AG04449 (cell line): ENCODE measurements around the gene FOXL1.
A peak's percentile ranks its signal among the peaks of the same experiment; 100 is the strongest.

Experiments used
- CTCF ChIA-PET: fragments of 350-600 bp; formaldehyde crosslinking; extraction: SDS; loops from one replicate; lab custom pipeline; 2021; ENCODE audit warnings: antibody characterized with exemption; lab: Yijun Ruan, JAX
- POLR2A ChIA-PET: fragments of 400-600, 350-600 bp; formaldehyde crosslinking; extraction: SDS; loops from one replicate; lab custom pipeline; 2020; ENCODE audit warnings: antibody characterized with exemption, inconsistent platforms; lab: Yijun Ruan, JAX
- DNase-seq: peaks from one replicate; pipeline ENCODE4 v3.0.0-alpha.2; 2010; ENCODE audit warnings: low read depth, low spot score
- H3K4me3 ChIP-seq: 2 replicates; pipeline ENCODE4 v1.5.1; 2011; ENCODE audit warnings: low read depth, mild to moderate bottlenecking, control low read depth, low read length
- TF ChIP-seq, protein P1 (sequence below): IDR thresholded peaks from one replicate; pipeline ENCODE4 v1.5.1; 2011; ENCODE audit warnings: mild to moderate bottlenecking, moderate library complexity, low read length, control low read depth, inconsistent platforms; ENCODE audit not compliant: insufficient read depth; ENCODE audit errors: missing control alignments

FOXL1 gene

GRCh38 chr16:86572041-86572521 is 6.3 kb upstream of the FOXL1 start:
- TF ChIP-seq, protein P1, sequence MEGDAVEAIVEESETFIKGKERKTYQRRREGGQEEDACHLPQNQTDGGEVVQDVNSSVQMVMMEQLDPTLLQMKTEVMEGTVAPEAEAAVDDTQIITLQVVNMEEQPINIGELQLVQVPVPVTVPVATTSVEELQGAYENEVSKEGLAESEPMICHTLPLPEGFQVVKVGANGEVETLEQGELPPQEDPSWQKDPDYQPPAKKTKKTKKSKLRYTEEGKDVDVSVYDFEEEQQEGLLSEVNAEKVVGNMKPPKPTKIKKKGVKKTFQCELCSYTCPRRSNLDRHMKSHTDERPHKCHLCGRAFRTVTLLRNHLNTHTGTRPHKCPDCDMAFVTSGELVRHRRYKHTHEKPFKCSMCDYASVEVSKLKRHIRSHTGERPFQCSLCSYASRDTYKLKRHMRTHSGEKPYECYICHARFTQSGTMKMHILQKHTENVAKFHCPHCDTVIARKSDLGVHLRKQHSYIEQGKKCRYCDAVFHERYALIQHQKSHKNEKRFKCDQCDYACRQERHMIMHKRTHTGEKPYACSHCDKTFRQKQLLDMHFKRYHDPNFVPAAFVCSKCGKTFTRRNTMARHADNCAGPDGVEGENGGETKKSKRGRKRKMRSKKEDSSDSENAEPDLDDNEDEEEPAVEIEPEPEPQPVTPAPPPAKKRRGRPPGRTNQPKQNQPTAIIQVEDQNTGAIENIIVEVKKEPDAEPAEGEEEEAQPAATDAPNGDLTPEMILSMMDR: no peak
- no peak for DNase-seq
- H3K4me3 ChIP-seq: peak overlapping the region; percentile 91
- POLR2A ChIA-PET: no interaction called here
- CTCF ChIA-PET: interaction anchor here (1.4 to 16.0 kb wide), 4 partner anchors 8 to 706 kb away, joined by 3 to 309 read pairs (median 8); no protein-coding TSS in a partner anchor

DNA sequence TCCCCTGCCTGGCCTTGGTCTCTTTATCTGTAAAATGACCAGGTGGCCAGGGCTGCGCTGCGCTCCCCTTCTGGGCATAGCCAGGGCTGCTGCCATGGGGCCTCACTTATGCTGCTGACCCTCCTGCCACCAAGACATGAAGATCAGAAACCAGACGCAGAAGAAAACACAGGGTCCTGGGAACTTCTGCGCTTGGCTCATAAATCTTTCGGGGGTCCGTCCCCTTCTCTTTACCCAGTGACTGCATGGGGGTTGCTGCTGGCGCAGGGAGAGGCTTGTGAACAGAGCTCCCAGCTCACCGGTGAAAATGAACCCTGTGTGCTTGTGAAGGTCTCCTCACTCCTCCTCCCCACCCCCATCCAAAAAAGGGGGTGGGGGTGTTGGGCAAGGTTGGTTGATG is 5.7 kb upstream of the FOXL1 start:
- TF ChIP-seq, protein P1: no peak
- ChIA-PET POLR2A (interaction anchor here (0.9 to 2.0 kb wide), 5 partner anchors 8 to 200 kb away, joined by 3 to 7 read pairs (median 4); no protein-coding TSS in a partner anchor), CTCF (interaction anchor here (0.9 to 16.0 kb wide), 4 partner anchors 8 to 488 kb away, joined by 3 to 309 read pairs (median 8); no protein-coding TSS in a partner anchor)
- peak overlapping the region; percentile 91 for H3K4me3 ChIP-seq
- DNase-seq: no peak

DNA sequence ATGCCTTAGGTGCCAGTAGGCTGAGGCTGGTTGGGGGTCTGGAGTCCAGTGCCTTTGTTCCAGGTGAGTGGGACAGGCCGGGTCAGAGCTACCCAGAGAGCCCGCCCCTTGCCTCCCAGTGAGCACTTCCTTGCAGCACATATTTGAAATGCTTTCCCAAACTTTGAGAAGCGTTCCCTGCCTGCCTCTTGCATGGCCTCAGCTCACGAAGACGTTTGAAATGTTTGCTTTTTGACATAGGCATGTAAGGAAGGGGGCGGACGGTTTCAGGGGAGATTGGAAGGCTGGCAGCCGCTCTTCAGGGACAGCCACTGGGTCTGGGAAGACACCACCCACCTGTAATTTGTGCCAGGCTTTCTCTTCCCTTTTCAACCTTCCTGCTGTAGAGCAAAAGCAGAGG is 5.1 kb upstream of the FOXL1 start:
- CTCF ChIA-PET: interaction anchor here (0.9 to 16.0 kb wide), 5 partner anchors 9 to 488 kb away, joined by 3 to 309 read pairs (median 4); no protein-coding TSS in a partner anchor
- no peak for DNase-seq
- POLR2A ChIA-PET: interaction anchor here (0.9 to 2.0 kb wide), 5 partner anchors 9 to 200 kb away, joined by 3 to 7 read pairs (median 4); no protein-coding TSS in a partner anchor
- peak overlapping the region; percentile 91 for H3K4me3 ChIP-seq
- TF ChIP-seq, protein P1: no peak

- no peak for DNase-seq
- ChIA-PET CTCF (interaction anchor here (0.7 to 16.0 kb wide), 7 partner anchors 9 to 487 kb away, joined by 3 to 309 read pairs (median 4); no protein-coding TSS in a partner anchor), POLR2A (interaction anchor here (0.9 to 2.0 kb wide), 5 partner anchors 8 to 199 kb away, joined by 3 to 7 read pairs (median 4); no protein-coding TSS in a partner anchor)
- TF ChIP-seq, protein P1: no peak
- H3K4me3 ChIP-seq: peak overlapping the region; percentile 91
Measured at GRCh38 chr16:86573646-86574508, 4.5 kb upstream of the FOXL1 start.

DNA sequence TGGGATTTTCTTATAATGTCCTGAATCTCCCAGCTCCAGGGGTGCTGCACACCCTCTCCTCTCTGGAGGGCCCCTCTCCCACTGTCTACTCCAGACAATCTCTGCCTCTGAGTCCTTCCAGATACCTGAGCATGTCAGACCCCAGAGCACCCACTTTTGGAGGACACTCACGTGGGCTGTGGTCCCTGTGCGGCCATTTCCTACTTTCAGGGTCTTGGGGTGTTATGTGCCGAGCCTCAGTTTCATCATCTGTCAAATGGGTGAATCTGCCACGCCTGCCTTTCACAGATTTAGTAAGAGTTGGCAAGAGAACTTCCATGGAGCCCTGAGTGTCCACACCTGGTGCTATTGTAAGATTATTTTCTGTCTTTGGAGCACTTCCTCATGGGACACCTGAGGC is 3.7 kb upstream of the FOXL1 start:
- TF ChIP-seq, protein P1: no peak
- CTCF ChIA-PET: interaction anchor here (0.6 to 16.0 kb wide), 15 partner anchors 9 to 486 kb away, joined by 3 to 309 read pairs (median 3); no protein-coding TSS in a partner anchor
- POLR2A ChIA-PET: interaction anchor here (2.0 to 4.2 kb wide), 4 partner anchors 11 to 198 kb away, joined by 7 to 28 read pairs (median 16); no protein-coding TSS in a partner anchor
- no peak for DNase-seq
- H3K4me3 ChIP-seq: no peak overlapping the region
